Activated naive CD4-positive, alpha-beta T cell treated with anti-CD3 and anti-CD28 coated beads, Interleukin-2, amount 50 U/mL, for 72 hours (primary cell): Measurements from ENCODE around the gene GMPR2. TPM values are rescaled to one million over a fixed set of nuclear protein-coding genes. Genes with fewer than 3 reads are reported as not detected.
"Not testable (repeated sequence)": the region's sequence is repeated elsewhere in the genome, so short reads cannot be mapped to it uniquely, and the experiment has no call there.

Experiments used
- ATAC-seq, 2 donors: fragments of 150-1000 bp; cut with Tn5 transposase; 2 replicates each; pipeline ENCODE4 v1.10.0; 2021; ENCODE audit warnings: mild to moderate bottlenecking in 2 of 2, moderate library complexity in 2 of 2
- DNase-seq, 2 donors: peaks; one replicate each; pipeline ENCODE4 v3.0.0; 2021 to 2022; ENCODE audit warnings: low spot score in 2 of 2
- H3K27ac Mint-ChIP-seq, 2 donors: one replicate each; pipeline ENCODE4 v1.8.0; 2022; ENCODE audit warnings: mild to moderate bottlenecking in 2 of 2, mixed read lengths in 2 of 2
- H3K36me3 Mint-ChIP-seq, 2 donors: one replicate each; pipeline ENCODE4 v1.8.0; 2022; ENCODE audit warnings: mixed read lengths in 2 of 2
- H3K9me3 Mint-ChIP-seq, 2 donors: one replicate each; pipeline ENCODE4 v1.8.0; 2022; ENCODE audit warnings: mixed read lengths in 2 of 2
- total RNA-seq, 2 donors: library from RNA; stranded (reverse); gene quantifications; one replicate each; pipeline ENCODE4 v1.2.3, GENCODE V29; 2022

Gene GMPR2
- total RNA-seq, 2 donors from 2014 or later = 62.6 to 106 TPM

- Mint-ChIP-seq H3K36me3 (peaks cover 30 to 76% of the 10 kb centered on the region in 2 donors), H3K9me3 (no peaks in the 10 kb centered on the region), H3K27ac (peak overlapping the region in 1 of 2 donors; percentile 73)
- no peak for ATAC-seq
- DNase-seq = no peak
Observed at GRCh38 chr14:24235804-24236688, 3.3 kb downstream of the GMPR2 start.

GRCh38 chr14:24236689-24237462 is 4.1 kb downstream of the GMPR2 start:
- ATAC-seq = no peak
- H3K27ac Mint-ChIP-seq = peak overlapping the region; percentile 12 to 69
- no peaks in the 10 kb centered on the region for H3K9me3 Mint-ChIP-seq
- DNase-seq = peak in 1 of 2 donors; percentile 52
- peaks cover 31 to 78% of the 10 kb centered on the region in 2 donors for H3K36me3 Mint-ChIP-seq

- Mint-ChIP-seq H3K9me3 (no peaks in the 10 kb centered on the region), H3K27ac (peak overlapping the region; percentile 5 to 69), H3K36me3 (peaks cover 34 to 75% of the 10 kb centered on the region in 2 donors)
- ATAC-seq = no peak
- no peak for DNase-seq
Observed at GRCh38 chr14:24237463-24237955, 4.8 kb downstream of the GMPR2 start.

- Mint-ChIP-seq H3K27ac (peak overlapping the region; percentile 5 to 69), H3K9me3 (no peaks in the 10 kb centered on the region), H3K36me3 (peaks cover 34 to 69% of the 10 kb centered on the region in 2 donors)
- DNase-seq (peak in 1 of 2 donors; percentile 44), ATAC-seq (no peak)
Observed at GRCh38 chr14:24238123-24238522, 5.4 kb downstream of the GMPR2 start.

GRCh38 chr14:24238527-24239037 is 5.9 kb downstream of the GMPR2 start:
- peak overlapping the region; percentile 50 to 69 for H3K27ac Mint-ChIP-seq
- DNase-seq = peak in 1 of 2 donors; percentile 28
- H3K9me3 Mint-ChIP-seq = no peaks in the 10 kb centered on the region
- ATAC-seq = no peak
- H3K36me3 Mint-ChIP-seq = peaks cover 34 to 64% of the 10 kb centered on the region in 2 donors

- Mint-ChIP-seq H3K9me3 (no peaks in the 10 kb centered on the region), H3K36me3 (peaks cover 34 to 52% of the 10 kb centered on the region in 2 donors), H3K27ac (peak overlapping the region; percentile 32 to 92)
- peak in 1 of 2 donors; percentile 53 for DNase-seq
- ATAC-seq = no peak
Observed at GRCh38 chr14:24240110-24240918, 7.6 kb downstream of the GMPR2 start.

GRCh38 chr14:24241829-24242443 is 9.2 kb downstream of the GMPR2 start:
- H3K36me3 Mint-ChIP-seq = peaks cover 20 to 37% of the 10 kb centered on the region in 2 donors
- DNase-seq (peak in 1 of 2 donors; percentile 95), ATAC-seq (peak; percentile 84 to 87)
- no peaks in the 10 kb centered on the region for H3K9me3 Mint-ChIP-seq
- peak overlapping the region; percentile 92 to 99 for H3K27ac Mint-ChIP-seq

- no peak for ATAC-seq
- peaks cover 10 to 24% of the 10 kb centered on the region in 2 donors for H3K36me3 Mint-ChIP-seq
- peak overlapping the region; percentile 92 to 99 for H3K27ac Mint-ChIP-seq
- peak in 1 of 2 donors; percentile 55 for DNase-seq
- no peaks in the 10 kb centered on the region for H3K9me3 Mint-ChIP-seq
Observed at GRCh38 chr14:24243336-24243836, 10.7 kb downstream of the GMPR2 start.

GRCh38 chr14:24245350-24245749 is 12.6 kb downstream of the GMPR2 start:
- Mint-ChIP-seq H3K36me3 (peaks cover 4 to 13% of the 10 kb centered on the region in 2 donors), H3K27ac (peak overlapping the region in 1 of 2 donors; percentile 41)
- H3K9me3 Mint-ChIP-seq, ATAC-seq, DNase-seq: not testable (repeated sequence)

GRCh38 chr14:24246765-24247212 is 14.1 kb downstream of the GMPR2 start:
- H3K27ac Mint-ChIP-seq = peak overlapping the region in 1 of 2 donors; percentile 81
- H3K9me3 Mint-ChIP-seq = no peaks in the 10 kb centered on the region
- H3K36me3 Mint-ChIP-seq = peaks cover 4 to 5% of the 10 kb centered on the region in 2 donors
- ATAC-seq = peak; percentile 9 to 11
- peak in 1 of 2 donors; percentile 26 for DNase-seq

- DNase-seq = no peak
- Mint-ChIP-seq H3K9me3 (no peaks in the 10 kb centered on the region), H3K27ac (peak overlapping the region; percentile 33 to 81), H3K36me3 (no peaks in the 10 kb centered on the region)
- ATAC-seq = no peak
Observed at GRCh38 chr14:24247422-24247821, 14.7 kb downstream of the GMPR2 start.

- ATAC-seq = no peak
- no peak for DNase-seq
- Mint-ChIP-seq H3K27ac (peak overlapping the region; percentile 37 to 72), H3K9me3 (no peaks in the 10 kb centered on the region), H3K36me3 (peaks cover 0 to 6% of the 10 kb centered on the region in 2 donors)
Observed at GRCh38 chr14:24249230-24250021, 16.7 kb downstream of the GMPR2 start.

- peak overlapping the region; percentile 38 for H3K27ac Mint-ChIP-seq
- no peak for ATAC-seq
Observed at GRCh38 chr14:24250354-24250753, 17.6 kb downstream of the GMPR2 start.

GRCh38 chr14:24251880-24252288 is 19.2 kb downstream of the GMPR2 start:
- Mint-ChIP-seq H3K36me3 (peaks cover 0 to 15% of the 10 kb centered on the region in 2 donors), H3K27ac (peak overlapping the region in 1 of 2 donors; percentile 17), H3K9me3 (no peaks in the 10 kb centered on the region)
- ATAC-seq (peak in 1 of 2 donors; percentile 6), DNase-seq (no peak)

More at GRCh38 chr14:24250354-24250753, 17.6 kb downstream of the GMPR2 start:
- H3K9me3 Mint-ChIP-seq = no peaks in the 10 kb centered on the region
- peaks cover 0 to 14% of the 10 kb centered on the region in 2 donors for H3K36me3 Mint-ChIP-seq
- no peak for DNase-seq
